Muscle layer of duodenum (tissue), 2 donors: ENCODE measurements around the gene BPI.

Experiments
- H3K27ac ChIP-seq: one replicate; pipeline ENCODE4 v1.7.0; 2013; ENCODE audit warnings: mild to moderate bottlenecking, low read length
- H3K27me3 ChIP-seq: one replicate; pipeline ENCODE4 v1.7.0; 2013; ENCODE audit warnings: low read depth, mild to moderate bottlenecking, control low read depth, low read length
- H3K36me3 ChIP-seq, 2 donors: one replicate each; pipeline ENCODE4 v1.7.0; 2013; ENCODE audit warnings: low read length in 2 of 2, control low read depth in 1 of 2, mild to moderate bottlenecking in 1 of 2; ENCODE audit not compliant: insufficient read depth in 2 of 2, control insufficient read depth in 1 of 2
- H3K4me1 ChIP-seq, 2 donors: one replicate each; pipeline ENCODE4 v1.7.0; 2013; ENCODE audit warnings: low read length in 2 of 2, mild to moderate bottlenecking in 2 of 2, control low read depth in 1 of 2, moderate library complexity in 1 of 2; ENCODE audit not compliant: insufficient read depth in 2 of 2, control insufficient read depth in 1 of 2
- H3K4me3 ChIP-seq, 2 donors: one replicate each; pipeline ENCODE4 v1.7.0; 2013; ENCODE audit warnings: low read length in 2 of 2, low read depth in 1 of 2, mild to moderate bottlenecking in 1 of 2
- H3K9me3 ChIP-seq, 2 donors: one replicate each; pipeline ENCODE4 v1.7.0; 2013; ENCODE audit warnings: low read length in 2 of 2, control low read depth in 1 of 2, mild to moderate bottlenecking in 1 of 2; ENCODE audit not compliant: control insufficient read depth in 1 of 2
- donor health status: healthy.

Gene BPI

GRCh38 chr20:38321959-38322598 is 18.1 kb downstream of the BPI start:
- Histone ChIP-seq H3K27me3 (no peaks in the 10 kb centered on the region), H3K27ac (no peak overlapping the region), H3K36me3 (no peaks in the 10 kb centered on the region), H3K9me3 (no peaks in the 10 kb centered on the region), H3K4me1 (no peaks in the 10 kb centered on the region), H3K4me3 (no peak overlapping the region)

GRCh38 chr20:38324159-38324558 is 20.2 kb downstream of the BPI start:
- no peaks in the 10 kb centered on the region for H3K27me3 ChIP-seq
- no peaks in the 10 kb centered on the region for H3K9me3 ChIP-seq
- H3K36me3 ChIP-seq: no peaks in the 10 kb centered on the region
- H3K4me1 ChIP-seq: no peaks in the 10 kb centered on the region
- no peak overlapping the region for H3K27ac ChIP-seq
- H3K4me3 ChIP-seq: no peak overlapping the region

- H3K9me3 ChIP-seq: no peaks in the 10 kb centered on the region
- H3K27me3 ChIP-seq: no peaks in the 10 kb centered on the region
- no peaks in the 10 kb centered on the region for H3K36me3 ChIP-seq
- H3K27ac ChIP-seq: no peak overlapping the region
- H3K4me3 ChIP-seq: no peak overlapping the region
- no peaks in the 10 kb centered on the region for H3K4me1 ChIP-seq
These were observed 21.2 kb downstream of the BPI start for GRCh38 chr20:38325167-38325566.

GRCh38 chr20:38325905-38326304 is 21.9 kb downstream of the BPI start:
- no peaks in the 10 kb centered on the region for H3K9me3 ChIP-seq
- H3K4me1 ChIP-seq: no peaks in the 10 kb centered on the region
- no peak overlapping the region for H3K27ac ChIP-seq
- H3K36me3 ChIP-seq: no peaks in the 10 kb centered on the region
- H3K4me3 ChIP-seq: no peak overlapping the region
- H3K27me3 ChIP-seq: no peaks in the 10 kb centered on the region

GRCh38 chr20:38326309-38326708 is 22.4 kb downstream of the BPI start:
- no peak overlapping the region for H3K4me3 ChIP-seq
- no peaks in the 10 kb centered on the region for H3K36me3 ChIP-seq
- H3K9me3 ChIP-seq: no peaks in the 10 kb centered on the region
- no peaks in the 10 kb centered on the region for H3K27me3 ChIP-seq
- H3K4me1 ChIP-seq: no peaks in the 10 kb centered on the region
- H3K27ac ChIP-seq: no peak overlapping the region

GRCh38 chr20:38330638-38331037 is 26.7 kb downstream of the BPI start:
- no peak overlapping the region for H3K27ac ChIP-seq
- H3K9me3 ChIP-seq: no peaks in the 10 kb centered on the region
- H3K4me1 ChIP-seq: no peaks in the 10 kb centered on the region
- H3K27me3 ChIP-seq: no peaks in the 10 kb centered on the region
- no peaks in the 10 kb centered on the region for H3K36me3 ChIP-seq
- no peak overlapping the region for H3K4me3 ChIP-seq

GRCh38 chr20:38331245-38331644 is 27.3 kb downstream of the BPI start:
- Histone ChIP-seq H3K4me3 (no peak overlapping the region), H3K27ac (no peak overlapping the region), H3K4me1 (no peaks in the 10 kb centered on the region), H3K27me3 (no peaks in the 10 kb centered on the region), H3K36me3 (no peaks in the 10 kb centered on the region), H3K9me3 (no peaks in the 10 kb centered on the region)

GRCh38 chr20:38331814-38332213 is 27.9 kb downstream of the BPI start:
- Histone ChIP-seq H3K36me3 (no peaks in the 10 kb centered on the region), H3K4me3 (no peak overlapping the region), H3K27ac (no peak overlapping the region), H3K27me3 (peaks cover 5% of the 10 kb centered on the region), H3K9me3 (no peaks in the 10 kb centered on the region), H3K4me1 (no peaks in the 10 kb centered on the region)

GRCh38 chr20:38334016-38334415 is 30.1 kb downstream of the BPI start:
- Histone ChIP-seq H3K36me3 (no peaks in the 10 kb centered on the region), H3K4me1 (no peaks in the 10 kb centered on the region), H3K27me3 (peaks cover 9% of the 10 kb centered on the region), H3K27ac (no peak overlapping the region), H3K9me3 (peaks cover 6 to 8% of the 10 kb centered on the region in 2 donors), H3K4me3 (no peak overlapping the region)

GRCh38 chr20:38336726-38337125 is 32.8 kb downstream of the BPI start:
- Histone ChIP-seq H3K27ac (no peak overlapping the region), H3K4me1 (no peaks in the 10 kb centered on the region), H3K4me3 (no peak overlapping the region), H3K36me3 (no peaks in the 10 kb centered on the region), H3K27me3 (peaks cover 9% of the 10 kb centered on the region), H3K9me3 (peaks cover 6 to 8% of the 10 kb centered on the region in 2 donors)

- Histone ChIP-seq H3K4me1 (no peaks in the 10 kb centered on the region), H3K9me3 (peaks cover 6 to 8% of the 10 kb centered on the region in 2 donors), H3K27me3 (peaks cover 9% of the 10 kb centered on the region), H3K36me3 (no peaks in the 10 kb centered on the region), H3K27ac (no peak overlapping the region), H3K4me3 (no peak overlapping the region)
These were observed 33.7 kb downstream of the BPI start for GRCh38 chr20:38337561-38338140.
